ENCODE measurements around the gene STAC3.

STAC3 gene

GRCh38 chr12:57263096-57263495 is 12.1 kb upstream of the STAC3 start:
- TF ChIP-seq, protein P1, sequence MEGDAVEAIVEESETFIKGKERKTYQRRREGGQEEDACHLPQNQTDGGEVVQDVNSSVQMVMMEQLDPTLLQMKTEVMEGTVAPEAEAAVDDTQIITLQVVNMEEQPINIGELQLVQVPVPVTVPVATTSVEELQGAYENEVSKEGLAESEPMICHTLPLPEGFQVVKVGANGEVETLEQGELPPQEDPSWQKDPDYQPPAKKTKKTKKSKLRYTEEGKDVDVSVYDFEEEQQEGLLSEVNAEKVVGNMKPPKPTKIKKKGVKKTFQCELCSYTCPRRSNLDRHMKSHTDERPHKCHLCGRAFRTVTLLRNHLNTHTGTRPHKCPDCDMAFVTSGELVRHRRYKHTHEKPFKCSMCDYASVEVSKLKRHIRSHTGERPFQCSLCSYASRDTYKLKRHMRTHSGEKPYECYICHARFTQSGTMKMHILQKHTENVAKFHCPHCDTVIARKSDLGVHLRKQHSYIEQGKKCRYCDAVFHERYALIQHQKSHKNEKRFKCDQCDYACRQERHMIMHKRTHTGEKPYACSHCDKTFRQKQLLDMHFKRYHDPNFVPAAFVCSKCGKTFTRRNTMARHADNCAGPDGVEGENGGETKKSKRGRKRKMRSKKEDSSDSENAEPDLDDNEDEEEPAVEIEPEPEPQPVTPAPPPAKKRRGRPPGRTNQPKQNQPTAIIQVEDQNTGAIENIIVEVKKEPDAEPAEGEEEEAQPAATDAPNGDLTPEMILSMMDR (IDR thresholded peaks at IDR 0.05; ENCODE audit: low read depth, low read length) = no peak
- in situ Hi-C loops (cut with HindIII; ENCODE audit: low sequenced_read_pairs) = no loop called here
- no peak for DNase-seq (ENCODE audit: low read depth, low spot score)
- H3K4me3 ChIP-seq (ENCODE audit: low read depth, low read length) = no peak overlapping the region

DNA sequence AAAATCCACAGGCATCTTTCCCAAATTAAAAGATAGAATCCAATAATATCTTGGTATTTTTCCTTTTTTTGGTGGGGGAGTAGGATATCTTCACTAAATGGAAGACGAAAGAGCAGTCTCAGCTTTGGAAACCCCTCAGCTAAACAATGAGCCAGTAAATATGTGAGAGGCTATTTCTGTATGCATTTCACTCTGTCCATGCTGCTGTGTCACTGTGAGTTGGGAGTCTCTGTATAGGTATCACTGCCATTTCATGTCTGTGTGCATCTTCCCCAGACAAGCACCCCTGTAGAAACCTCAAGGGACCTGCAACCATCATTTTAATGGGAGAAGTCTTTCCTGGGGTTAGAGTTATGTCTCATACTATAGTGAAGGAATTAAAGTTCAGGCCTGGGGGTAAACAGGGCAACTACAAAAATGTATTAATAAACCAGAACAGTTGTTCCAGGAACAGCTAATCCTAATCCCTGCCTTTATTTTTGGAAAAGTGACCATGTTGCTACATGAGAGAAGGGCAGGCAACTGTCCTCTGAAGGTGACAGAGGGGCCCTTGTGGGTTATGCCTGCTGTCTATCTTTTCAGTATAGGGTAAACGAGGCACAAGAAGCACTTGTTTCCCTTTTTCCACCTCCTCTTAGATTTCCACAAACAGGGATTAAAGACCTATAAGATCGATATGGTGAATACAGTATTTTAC is 11.3 kb upstream of the STAC3 start:
- in situ Hi-C loops (cut with HindIII; ENCODE audit: low sequenced_read_pairs) = no loop called here
- TF ChIP-seq, protein P1 (IDR thresholded peaks at IDR 0.05; ENCODE audit: low read depth, low read length) = no peak

DNA sequence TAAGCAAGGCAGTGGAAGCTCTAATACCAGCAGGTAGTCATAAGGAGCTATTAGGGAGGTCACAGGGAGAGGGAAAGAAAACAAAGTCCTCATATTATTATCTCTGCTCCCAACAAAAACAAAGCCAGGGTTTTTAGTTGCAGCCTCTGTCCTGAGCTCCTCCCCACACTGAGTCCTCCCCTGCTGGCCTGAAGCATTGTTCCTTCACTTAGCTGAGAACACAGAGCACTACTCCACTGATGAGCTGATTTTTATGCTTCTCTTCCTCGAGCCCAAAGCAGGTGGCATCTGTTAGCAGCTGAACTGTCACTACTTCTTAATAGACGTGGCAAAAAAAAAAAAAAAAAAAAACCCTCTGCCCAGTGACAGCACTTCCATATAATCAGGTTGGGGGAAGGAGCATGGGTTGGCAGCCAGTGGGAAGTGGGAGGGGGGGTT is 10.5 kb upstream of the STAC3 start:
- in situ Hi-C loops (cut with HindIII; ENCODE audit: low sequenced_read_pairs) = no loop called here
- no peak for DNase-seq (ENCODE audit: low read depth, low spot score)
- TF ChIP-seq, protein P1 (IDR thresholded peaks at IDR 0.05; ENCODE audit: low read depth, low read length) = no peak
- no peak overlapping the region for H3K4me3 ChIP-seq (ENCODE audit: low read depth, low read length)

More for the DNA sequence above, 11.3 kb upstream of the STAC3 start:
- no peak overlapping the region for H3K4me3 ChIP-seq (ENCODE audit: low read depth, low read length)
- DNase-seq (ENCODE audit: low read depth, low spot score) = no peak

DNA sequence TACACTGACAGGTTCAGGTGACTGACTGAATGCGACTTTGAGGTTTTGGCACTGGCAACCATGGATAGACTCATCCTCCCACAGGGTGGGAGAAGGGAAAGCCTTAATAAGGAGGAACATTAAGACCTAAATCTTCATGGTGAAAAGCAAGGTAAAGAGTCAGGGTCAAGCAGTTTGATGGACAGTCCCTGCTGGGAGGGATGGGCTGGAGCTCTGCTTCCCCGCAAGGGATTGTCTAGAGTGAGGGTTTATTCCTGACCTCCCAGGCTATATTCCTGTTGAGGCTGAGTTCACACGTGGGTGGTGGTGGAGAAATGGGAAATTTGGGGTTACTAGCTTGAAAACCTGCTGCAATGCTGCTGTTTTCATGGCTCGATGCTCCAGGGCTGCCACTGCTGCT is 9.4 kb upstream of the STAC3 start:
- DNase-seq (ENCODE audit: low read depth, low spot score) = no peak
- TF ChIP-seq, protein P1 (IDR thresholded peaks at IDR 0.05; ENCODE audit: low read depth, low read length) = no peak
- in situ Hi-C loops (cut with HindIII; ENCODE audit: low sequenced_read_pairs) = no loop called here
- no peak overlapping the region for H3K4me3 ChIP-seq (ENCODE audit: low read depth, low read length)

- TF ChIP-seq, protein P1 (IDR thresholded peaks at IDR 0.05; ENCODE audit: low read depth, low read length) = no peak
- no peak overlapping the region for H3K4me3 ChIP-seq (ENCODE audit: low read depth, low read length)
- DNase-seq (ENCODE audit: low read depth, low spot score) = no peak
- in situ Hi-C loops (cut with HindIII; ENCODE audit: low sequenced_read_pairs) = no loop called here
These were observed 8.3 kb upstream of the STAC3 start for GRCh38 chr12:57258977-57259970.

- DNase-seq (ENCODE audit: low read depth, low spot score) = no peak
- H3K4me3 ChIP-seq (ENCODE audit: low read depth, low read length) = no peak overlapping the region
- in situ Hi-C loops (cut with HindIII; ENCODE audit: low sequenced_read_pairs) = no loop called here
- TF ChIP-seq, protein P1 (IDR thresholded peaks at IDR 0.05; ENCODE audit: low read depth, low read length) = no peak
These were observed 4.9 kb upstream of the STAC3 start for GRCh38 chr12:57255916-57256315.

Data from astrocyte of the spinal cord (primary cell).